HG03039 (cell line): ENCODE measurements around the gene PROM2.
"Not testable (repeated sequence)": the region's sequence is repeated elsewhere in the genome, so short reads cannot be mapped to it uniquely, and the experiment has no call there.

ENCODE experiments used
- ATAC-seq: cut with Tn5 transposase; IDR thresholded peaks from one replicate; pipeline ENCODE4 v1.9.1; 2021; ENCODE audit warnings: mild to moderate bottlenecking, moderate library complexity; ENCODE audit not compliant: unreplicated experiment

The PROM2 gene

DNA sequence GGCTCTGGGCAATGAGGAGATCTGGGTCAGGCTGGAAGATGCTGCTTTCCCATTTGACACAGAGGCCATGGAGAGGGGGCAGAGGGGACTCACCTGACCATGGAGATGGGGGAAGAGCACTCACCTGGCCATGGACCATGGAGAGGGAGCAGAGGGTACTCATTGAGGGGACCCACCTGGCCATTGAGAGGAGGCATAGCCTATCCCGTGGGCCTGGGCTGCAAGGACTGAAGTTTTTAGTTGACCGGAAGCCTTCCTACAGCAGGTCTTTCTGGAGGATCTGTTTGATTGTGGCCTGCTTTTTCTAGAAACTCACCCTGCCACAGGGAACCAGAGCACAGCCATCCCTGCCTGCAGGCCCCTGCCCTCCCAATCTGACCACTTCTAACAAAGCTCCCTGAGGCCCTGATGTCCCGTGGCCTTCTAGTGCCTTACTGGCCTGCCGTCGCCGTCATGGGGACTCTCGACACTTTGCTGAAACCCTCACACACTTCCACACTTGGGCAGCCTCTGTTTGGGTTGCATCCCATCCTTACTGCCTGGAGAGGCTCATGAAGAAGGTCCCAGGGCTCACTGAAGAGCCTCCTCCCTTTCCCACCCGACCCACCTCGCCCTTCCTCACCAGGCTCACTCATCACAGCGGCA, 5.1 kb upstream of the PROM2 start:
- no peak for ATAC-seq

DNA sequence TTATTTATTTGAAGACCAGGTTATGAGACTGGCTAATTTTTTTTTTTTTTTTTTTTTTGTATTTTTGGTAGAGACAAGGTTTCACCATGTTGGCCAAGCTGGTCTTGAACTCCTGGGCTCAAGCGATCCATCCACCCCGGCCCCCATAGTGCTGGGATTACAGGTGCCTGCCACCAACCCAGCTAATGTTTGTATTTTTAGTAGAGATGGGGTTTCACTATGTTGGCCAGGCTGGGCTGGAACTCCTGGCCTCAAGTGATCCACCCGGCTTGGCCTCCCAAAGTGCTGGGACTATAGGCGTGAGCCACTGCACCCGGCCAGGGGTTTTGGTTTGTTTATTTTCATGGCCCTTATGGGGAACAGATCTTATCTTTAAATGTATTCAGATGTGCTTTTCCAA, 4.5 kb upstream of the PROM2 start:
- ATAC-seq = not testable (repeated sequence)

DNA sequence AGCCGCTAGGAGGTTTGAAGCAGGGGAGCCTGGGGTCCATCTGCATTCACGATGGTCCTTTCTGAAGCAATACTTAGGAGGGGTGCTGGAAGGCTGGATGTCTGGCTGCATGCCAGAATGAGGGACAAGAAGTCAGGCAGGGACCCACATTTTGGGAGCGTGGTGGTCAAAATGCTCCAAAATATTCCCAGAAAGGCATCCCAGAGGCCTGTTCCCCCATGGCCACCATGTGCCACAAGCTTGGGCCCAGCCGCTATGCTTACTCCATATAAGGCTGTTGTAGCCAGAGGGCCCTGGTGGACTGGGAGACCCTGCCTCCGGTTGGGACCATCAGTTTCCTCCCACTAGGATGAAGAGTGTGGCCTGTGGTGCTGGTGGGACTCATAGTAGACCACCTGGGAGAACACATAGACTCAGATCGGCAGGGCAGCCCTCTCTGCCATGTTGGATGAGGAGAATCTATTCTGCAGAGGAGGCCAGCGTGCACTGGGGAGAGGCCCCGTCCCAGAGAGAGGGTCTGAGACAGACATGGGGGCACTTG, 3.6 kb upstream of the PROM2 start:
- no peak for ATAC-seq

DNA sequence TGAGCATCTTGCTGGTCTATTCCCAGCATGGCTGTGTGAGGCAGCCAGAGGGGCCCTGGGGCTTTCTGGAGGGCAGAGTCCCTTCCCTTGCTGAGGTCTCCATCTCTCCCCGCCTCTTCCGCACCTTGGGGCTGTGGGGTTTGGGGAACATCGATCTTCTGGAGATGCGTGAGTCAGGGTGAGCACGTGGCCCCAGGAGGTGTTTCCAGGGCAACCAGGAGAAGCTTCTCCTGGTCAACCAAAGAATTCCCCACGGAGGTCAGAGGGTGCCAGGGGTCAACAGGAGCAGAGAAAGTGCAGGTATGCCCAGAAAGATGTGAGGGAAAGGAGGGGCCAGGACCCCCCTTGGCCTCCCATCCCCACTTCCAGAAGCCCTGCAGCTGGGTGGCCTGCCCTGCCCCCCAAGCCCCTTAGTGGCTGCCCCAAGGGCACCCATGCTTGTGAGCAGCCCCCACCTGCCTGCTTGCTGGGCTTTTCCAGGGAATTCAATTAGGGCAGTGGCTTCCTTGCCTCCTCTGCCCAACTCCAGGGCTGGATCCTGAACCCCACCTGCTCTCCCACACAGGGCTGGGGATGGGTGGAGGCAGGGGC, 2.8 kb upstream of the PROM2 start:
- no peak for ATAC-seq

DNA sequence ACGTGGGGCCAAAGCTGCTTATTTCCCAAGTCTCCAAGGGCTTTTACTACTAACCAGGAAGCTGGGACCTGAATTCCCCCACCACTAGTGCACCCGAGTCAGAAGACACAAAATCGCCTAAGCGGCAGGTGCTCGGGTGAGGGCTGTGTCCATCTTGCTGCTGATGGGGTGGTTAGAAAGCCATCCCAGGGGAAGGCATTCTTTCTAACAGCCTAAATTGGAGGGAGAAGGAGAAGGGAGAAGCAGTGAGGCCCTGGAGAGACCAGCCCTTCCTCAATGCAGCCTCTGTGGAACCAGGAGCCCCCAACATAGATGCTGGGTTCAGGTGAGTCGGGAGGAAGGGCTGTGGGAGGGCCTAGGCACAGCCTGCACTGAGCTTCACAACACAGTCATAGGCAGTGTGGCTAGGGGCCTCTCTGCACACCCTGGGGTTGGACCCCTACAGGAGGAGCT, 1.9 kb upstream of the PROM2 start:
- no peak for ATAC-seq

DNA sequence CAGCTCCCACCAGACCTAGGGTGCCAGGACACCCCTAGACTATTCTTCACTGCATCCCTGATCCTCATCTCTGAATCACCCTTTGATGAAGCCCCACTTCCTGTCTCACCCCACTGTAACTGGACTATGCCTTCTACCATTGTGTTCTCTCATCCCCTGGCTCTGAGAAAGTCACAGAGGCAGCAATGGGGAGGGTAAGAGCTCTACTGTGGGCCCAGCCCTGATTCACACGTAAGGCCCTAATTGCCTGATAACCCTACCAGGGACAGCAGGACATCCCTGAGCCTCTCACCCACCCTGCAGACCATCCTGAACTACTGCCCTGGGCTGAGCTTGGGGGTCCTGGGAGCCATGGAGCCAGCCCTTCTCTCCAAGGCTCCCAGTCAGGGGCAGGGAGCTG, 1.5 kb upstream of the PROM2 start:
- no peak for ATAC-seq

DNA sequence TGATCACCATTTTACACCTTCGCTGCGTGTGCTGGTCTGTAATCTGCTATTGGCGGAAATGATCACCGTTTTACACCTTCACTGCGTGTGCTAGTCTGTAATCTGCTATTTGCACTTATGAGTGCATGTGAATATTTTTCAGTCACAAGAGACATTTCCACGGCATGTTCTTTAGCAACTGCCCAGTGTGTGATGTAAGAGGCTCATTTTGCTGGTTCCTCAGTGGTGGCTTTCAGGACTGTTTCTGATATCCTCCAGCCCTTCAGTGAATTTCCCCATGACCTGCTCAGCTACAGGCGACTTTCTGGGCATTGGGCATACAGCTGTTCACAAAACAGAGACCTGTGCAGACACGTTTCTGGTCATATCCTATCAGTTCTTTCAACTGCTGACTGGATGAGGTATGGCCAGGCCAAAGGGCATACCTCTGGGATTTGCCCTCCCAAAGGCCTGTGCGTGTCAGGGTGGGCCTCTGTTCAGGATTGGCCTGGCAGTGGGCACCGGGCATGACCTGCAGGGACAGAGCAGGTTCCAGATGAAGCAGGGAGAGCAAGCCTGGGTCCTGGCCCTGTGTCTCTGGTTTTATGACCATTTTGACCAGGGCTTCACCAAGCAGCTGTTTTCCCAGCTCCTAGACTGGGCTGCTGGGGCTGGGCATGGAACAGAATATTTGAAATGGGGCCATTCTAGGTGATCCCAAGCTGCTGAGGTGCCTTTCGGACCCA, 521 bp upstream of the PROM2 start:
- ATAC-seq = no peak

DNA sequence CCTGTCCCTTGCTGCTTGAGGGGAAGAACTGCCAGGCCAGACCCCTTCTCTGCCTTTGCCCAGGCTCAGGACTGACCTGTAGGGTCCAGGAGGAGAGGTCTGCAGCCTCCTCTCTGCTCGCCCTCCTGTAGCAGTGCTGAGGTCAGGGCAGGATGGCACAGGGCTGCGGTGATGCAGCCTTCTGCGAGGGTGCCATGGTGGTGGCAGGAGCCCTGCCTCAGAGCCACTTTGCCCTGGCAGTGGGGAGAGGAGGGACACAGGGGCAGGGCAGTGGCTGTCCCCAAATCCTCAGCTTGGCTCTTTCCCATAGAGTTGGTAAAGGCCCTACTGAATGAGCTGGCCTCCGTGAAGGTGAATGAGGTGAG, 884 bp downstream of the PROM2 start:
- ATAC-seq = no peak

DNA sequence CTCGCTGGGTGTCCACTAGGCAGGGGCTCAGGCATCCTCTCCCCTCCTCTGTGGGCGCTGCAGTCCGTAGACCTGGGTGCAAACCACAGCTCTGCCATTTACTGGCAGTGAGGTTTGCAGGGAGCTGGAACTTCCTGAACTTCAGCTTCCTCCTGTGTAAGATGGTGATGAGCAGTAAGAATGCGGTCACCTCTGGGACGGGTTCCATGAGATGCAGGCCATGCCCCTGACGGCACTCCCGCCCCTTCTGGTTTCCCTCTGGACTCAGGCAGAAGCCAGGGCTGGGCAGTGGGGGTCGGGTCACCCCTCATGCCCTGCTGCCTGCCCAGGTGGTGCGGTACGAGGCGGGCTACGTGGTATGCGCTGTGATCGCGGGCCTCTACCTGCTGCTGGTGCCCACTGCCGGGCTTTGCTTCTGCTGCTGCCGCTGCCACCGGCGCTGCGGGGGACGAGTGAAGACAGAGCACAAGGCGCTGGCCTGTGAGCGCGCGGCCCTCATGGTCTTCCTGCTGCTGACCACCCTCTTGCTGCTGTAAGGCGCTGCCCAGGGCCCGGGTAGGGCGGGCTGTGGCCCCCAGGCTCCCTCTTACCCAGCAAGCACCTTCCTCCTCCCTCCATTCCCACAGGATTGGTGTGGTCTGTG, 1.5 kb downstream of the PROM2 start:
- no peak for ATAC-seq

DNA sequence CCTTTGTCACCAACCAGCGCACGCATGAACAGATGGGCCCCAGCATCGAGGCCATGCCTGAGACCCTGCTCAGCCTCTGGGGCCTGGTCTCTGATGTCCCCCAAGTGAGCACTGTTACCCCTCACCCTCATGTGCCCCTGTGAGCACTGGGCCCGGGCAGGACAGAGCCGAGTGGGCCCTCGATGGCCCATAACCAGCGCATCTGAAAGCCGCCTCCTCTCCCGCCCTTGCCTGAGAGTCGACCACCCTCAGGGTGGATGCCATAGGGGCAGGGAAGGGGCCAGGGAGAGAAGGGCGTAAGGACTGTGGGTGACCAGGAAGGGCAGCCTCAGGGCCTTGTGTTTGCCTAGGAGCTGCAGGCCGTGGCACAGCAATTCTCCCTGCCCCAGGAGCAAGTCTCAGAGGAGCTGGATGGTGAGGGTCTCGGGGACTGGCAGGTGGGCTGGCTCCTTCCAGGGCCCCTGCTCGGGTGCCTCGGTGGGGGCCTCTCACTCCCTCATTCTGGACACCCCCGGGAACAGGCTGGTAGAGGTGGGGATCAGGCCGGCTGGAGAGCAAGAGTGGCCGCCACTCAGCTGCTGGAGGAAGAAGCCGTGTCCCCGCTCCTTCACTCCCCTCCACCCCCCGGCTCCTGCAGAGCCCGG, 2.1 kb downstream of the PROM2 start:
- no peak for ATAC-seq

DNA sequence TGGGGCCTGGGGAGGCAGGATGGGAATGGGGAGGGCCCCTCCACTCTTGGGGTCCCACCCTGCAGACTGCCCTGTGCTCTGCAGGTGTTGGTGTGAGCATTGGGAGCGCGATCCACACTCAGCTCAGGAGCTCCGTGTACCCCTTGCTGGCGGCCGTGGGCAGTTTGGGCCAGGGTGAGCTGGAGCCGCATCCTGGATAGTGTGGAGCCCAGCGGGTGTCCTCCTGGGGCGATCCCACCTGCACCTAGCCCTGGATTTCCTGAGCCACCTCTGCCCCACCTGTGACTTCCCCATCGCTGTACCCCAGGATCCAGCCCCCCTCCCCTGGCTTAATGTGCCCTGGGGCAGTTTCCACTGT, 2.6 kb downstream of the PROM2 start:
- no peak for ATAC-seq

DNA sequence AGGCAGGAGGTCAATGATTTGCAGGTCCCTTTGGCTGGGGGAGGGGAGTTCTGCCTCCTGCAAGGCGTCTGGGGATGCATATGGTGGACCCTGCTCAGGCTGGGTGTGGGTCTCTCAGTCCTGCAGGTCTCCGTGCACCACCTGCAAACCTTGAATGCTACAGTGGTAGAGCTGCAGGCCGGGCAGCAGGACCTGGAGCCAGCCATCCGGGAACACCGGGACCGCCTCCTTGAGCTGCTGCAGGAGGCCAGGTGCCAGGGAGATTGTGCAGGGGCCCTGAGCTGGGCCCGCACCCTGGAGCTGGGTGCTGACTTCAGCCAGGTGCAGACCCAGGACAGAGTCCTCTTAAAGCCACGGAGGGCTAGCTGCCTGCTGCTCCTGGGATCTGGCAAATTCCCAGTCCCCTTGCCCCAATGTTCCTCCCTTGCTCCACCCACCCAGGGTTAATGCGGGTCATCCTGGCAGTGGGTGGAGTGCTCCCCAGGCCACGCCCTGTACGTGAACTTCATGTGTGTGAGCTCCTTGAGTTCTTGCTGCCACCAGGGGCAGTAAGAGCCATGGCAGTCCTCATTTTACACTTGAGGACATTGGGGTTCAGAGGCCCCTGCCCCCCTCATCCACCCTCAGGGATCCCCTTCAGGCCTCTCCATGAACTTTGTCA, 3.1 kb downstream of the PROM2 start:
- no peak for ATAC-seq

DNA sequence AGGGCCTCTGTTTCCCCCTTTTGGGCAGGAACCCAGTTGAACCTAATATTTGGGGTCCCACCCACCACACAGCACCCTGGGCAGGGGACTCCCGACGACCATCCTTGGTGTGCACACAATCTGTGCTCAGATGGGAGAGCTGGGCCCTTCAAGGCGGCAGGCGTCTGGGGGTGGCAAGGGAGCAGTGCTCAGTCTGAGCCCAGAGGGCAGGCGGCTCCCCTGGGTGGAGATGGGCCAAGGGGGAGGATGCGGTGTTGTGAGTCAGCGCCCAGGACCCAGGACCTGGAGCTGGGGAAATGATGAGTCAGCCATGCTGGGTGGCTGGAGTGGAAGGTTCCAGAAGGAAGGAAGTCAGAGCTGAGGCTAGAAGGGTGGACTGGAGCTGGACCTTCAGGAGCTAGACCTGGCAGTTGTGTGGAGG, 3.8 kb downstream of the PROM2 start:
- ATAC-seq = no peak

DNA sequence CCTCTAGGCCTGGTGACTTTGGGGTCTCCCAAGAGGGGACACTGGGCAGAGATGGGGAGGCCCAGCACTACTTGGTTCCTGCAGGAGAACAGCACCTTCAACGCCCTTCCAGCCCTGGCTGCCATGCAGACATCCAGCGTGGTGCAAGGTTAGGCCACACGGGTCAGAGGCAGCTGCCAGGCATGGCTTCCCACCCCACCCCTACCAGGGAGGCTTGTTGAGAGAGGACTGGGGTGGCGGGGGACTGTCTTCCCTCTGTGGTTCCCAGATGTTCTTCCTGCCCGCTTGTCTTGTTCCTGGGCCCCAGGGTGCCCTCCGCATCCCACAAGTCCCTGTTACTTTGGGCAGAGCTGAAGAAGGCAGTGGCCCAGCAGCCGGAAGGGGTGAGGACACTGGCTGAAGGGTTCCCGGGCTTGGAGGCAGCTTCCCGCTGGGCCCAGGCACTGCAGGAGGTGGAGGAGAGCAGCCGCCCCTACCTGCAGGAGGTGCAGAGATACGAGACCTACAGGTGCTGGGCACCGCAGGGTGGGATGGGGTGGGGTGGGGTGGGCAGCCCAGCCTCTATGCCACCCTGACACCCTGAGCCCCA, 4.5 kb downstream of the PROM2 start:
- ATAC-seq = no peak

DNA sequence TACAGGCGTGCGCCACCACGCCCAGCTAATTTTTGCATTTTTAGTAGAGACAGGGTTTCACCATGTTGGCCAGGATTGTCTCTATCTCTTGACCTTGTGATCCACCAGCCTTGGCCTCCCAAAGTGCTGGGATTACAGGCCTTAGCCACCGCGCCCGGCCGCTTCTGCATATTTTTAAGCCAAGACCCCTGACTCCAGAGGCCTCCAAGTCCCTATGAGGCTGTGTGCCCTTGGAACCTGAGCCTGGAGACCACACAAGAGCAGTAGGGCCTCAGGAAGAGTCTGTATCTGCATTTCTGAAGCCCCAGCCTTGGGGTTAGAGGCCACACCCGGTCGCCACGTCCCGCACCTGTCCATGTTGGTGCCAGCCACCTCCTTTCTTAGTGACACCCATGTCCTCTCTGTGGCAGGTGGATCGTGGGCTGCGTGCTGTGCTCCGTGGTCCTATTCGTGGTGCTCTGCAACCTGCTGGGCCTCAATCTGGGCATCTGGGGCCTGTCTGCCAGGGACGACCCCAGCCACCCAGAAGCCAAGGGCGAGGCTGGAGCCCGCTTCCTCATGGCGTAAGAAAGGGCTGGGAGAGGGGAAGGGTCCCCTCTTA, 5.3 kb downstream of the PROM2 start:
- no peak for ATAC-seq

DNA sequence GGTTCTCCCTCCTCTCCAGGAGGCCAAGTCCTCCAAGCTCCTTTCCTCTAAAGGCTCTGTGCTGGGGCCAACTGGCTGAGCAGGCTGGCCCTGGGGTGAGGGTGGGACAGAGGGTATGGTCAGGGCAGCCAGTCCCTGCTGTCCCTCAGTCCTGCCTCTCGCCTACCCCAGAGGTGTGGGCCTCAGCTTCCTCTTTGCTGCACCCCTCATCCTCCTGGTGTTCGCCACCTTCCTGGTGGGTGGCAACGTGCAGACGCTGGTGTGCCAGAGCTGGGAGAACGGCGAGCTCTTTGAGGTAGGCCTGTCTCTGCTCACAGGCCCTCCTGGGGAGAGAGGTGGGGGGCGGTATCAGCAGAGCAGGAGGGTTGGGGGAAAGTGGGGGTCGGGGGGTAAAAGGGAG, 6.8 kb downstream of the PROM2 start:
- no peak for ATAC-seq

DNA sequence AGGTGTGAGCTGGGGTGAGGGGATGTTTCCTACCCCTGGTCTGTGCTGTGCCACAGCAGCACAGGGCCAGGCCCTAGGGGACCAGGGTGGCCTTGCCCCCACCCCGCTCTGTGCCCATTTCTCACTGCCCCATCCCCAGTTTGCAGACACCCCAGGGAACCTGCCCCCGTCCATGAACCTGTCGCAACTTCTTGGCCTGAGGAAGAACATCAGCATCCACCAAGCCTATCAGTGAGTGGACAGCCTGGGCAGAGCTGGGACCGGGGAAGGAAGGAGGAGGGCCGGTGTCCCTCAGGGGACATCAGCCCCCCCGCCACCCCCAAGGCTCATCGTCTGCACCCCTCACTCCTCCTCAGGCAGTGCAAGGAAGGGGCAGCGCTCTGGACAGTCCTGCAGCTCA, 7.5 kb downstream of the PROM2 start:
- no peak for ATAC-seq

DNA sequence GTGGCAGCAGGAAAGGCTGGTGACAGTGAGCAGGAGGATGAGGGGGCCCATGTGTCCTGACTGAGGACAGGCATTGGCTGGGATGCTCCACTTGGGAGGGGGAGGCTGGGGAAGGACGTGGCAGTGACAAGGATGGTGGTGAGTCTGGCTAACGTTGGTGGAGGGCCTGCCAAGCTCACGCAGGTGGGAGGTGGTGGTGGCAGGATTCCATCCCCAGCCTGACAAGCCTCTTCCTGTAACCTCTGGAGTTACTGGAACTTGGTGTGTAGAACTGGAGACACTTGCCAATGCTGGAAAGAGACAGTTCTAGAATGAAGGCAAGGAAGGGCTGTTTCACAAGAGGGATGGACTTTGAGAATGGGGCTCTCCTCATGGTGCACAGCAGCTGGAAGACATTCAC, 8.2 kb downstream of the PROM2 start:
- no peak for ATAC-seq

DNA sequence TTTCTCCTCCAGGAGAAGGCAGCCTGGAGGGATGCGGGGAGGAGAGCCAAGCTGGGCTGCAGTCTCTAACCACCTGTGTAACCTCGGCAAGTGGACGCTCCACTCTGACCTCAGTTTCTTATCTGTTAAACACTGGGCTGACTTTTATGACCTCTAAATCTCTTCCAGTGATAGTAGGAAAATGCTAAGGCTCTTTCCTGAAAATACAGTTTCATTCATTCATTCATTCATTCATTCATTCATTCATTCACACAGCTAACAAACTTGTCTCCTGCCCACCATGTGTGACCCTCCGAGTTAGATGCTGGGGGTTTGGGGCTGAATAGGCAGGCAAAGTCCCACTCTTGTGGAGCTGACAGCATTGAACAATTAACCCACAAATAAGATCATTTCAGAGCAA, 9.3 kb downstream of the PROM2 start:
- no peak for ATAC-seq
